HG03108 (cell line): ENCODE measurements around the gene ANKS1B.
"Not testable (repeated sequence)": the region's sequence is repeated elsewhere in the genome, so short reads cannot be mapped to it uniquely, and the experiment has no call there.

Source experiments
- ATAC-seq: cut with Tn5 transposase; IDR thresholded peaks from one replicate; pipeline ENCODE4 v1.9.1; 2021; ENCODE audit warnings: moderate library complexity; ENCODE audit not compliant: unreplicated experiment

The ANKS1B gene

GRCh38 chr12:99287136-99287535 is 697.6 kb downstream of the ANKS1B start:
- no peak for ATAC-seq

GRCh38 chr12:99284161-99284560 is 700.6 kb downstream of the ANKS1B start:
- ATAC-seq: no peak

- ATAC-seq: no peak
These were observed 702.1 kb downstream of the ANKS1B start for GRCh38 chr12:99282624-99283023.

- no peak for ATAC-seq
These were observed 702.6 kb downstream of the ANKS1B start for GRCh38 chr12:99282086-99282485.

GRCh38 chr12:99281277-99281676 is 703.5 kb downstream of the ANKS1B start:
- no peak for ATAC-seq

GRCh38 chr12:99278899-99279298 is 705.8 kb downstream of the ANKS1B start:
- no peak for ATAC-seq

GRCh38 chr12:99277591-99278379 is 707.0 kb downstream of the ANKS1B start:
- ATAC-seq: no peak

GRCh38 chr12:99271071-99271470 is 713.7 kb downstream of the ANKS1B start:
- ATAC-seq: no peak

GRCh38 chr12:99267038-99267437 is 717.7 kb downstream of the ANKS1B start:
- ATAC-seq: no peak

- no peak for ATAC-seq
These were observed 719.1 kb downstream of the ANKS1B start for GRCh38 chr12:99265648-99266047.

GRCh38 chr12:99261256-99261655 is 723.5 kb downstream of the ANKS1B start:
- no peak for ATAC-seq

GRCh38 chr12:99260456-99260996 is 724.2 kb downstream of the ANKS1B start:
- ATAC-seq: no peak

- no peak for ATAC-seq
These were observed 725.4 kb downstream of the ANKS1B start for GRCh38 chr12:99259040-99259934.

- no peak for ATAC-seq
These were observed 727.1 kb downstream of the ANKS1B start for GRCh38 chr12:99257672-99258071.

GRCh38 chr12:99253068-99253467 is 731.7 kb downstream of the ANKS1B start:
- no peak for ATAC-seq

GRCh38 chr12:99250091-99250490 is 734.6 kb downstream of the ANKS1B start:
- ATAC-seq: no peak

GRCh38 chr12:99249543-99249942 is 735.2 kb downstream of the ANKS1B start:
- ATAC-seq: no peak

GRCh38 chr12:99237907-99238538 is 746.7 kb downstream of the ANKS1B start:
- ATAC-seq: not testable (repeated sequence)

- no peak for ATAC-seq
These were observed 749.4 kb downstream of the ANKS1B start for GRCh38 chr12:99235381-99235780.

- no peak for ATAC-seq
These were observed 750.0 kb downstream of the ANKS1B start for GRCh38 chr12:99234702-99235101.

GRCh38 chr12:99232324-99232723 is 752.4 kb downstream of the ANKS1B start:
- ATAC-seq: no peak
